NCI-H1048 (cell line): Measurements from ENCODE around the gene ZFP2.
A peak's percentile ranks its signal among the peaks of the same experiment; 100 is the strongest.
"Not testable (repeated sequence)": the region's sequence is repeated elsewhere in the genome, so short reads cannot be mapped to it uniquely, and the experiment has no call there.

Experiments used
- DNase-seq: peaks from one replicate; lab custom pipeline; 2025; lab: John Stamatoyannopoulos, UW

Gene ZFP2

GRCh38 chr5:178895615-178896571 lies at the start of gene ZFP2:
Gene ZFP2 (plus strand): TSS chr5:178895913. CDS start chr5:178931314, 35,401 bp downstream.
- DNase-seq, result no peak

DNA sequence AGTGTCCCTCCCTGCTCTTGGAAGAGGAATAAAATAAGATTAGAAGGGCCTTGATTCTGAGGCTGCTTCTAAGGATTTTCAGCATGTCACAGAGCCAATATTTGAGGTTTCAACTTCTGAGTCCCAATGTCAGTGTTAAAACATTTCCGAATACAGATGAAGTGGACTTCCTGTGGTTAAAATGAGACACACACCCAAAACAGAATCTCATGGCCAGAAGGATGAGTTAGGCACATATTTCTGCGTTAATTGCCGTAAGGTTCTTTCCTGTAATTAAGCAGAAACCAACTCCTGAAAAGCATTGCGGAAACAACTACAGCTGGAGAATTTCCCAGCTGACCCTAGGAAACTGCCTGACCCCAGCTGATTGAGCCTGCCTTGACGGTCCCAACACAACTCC lies 46.4 kb upstream of the ZFP2 start:
- no peak for DNase-seq

DNA sequence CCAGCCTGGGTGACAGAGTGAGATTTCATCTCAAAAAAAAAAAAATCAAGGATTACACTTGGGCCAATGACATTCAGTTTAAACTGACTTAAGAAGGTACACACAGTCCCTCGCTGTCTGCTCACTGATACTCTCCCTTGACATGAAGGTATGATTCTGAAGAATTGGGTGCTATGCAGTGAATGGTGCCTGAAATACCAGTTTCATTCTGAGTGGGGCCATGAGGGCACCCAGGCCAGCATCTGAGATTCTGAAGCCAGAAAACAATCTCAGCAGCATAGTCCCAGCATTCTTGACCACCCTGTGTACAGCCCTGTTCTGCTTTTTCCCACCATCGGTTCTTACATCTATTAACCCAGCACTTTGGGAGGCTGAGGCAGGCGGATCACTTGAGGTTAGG lies 43.8 kb upstream of the ZFP2 start:
- no peak for DNase-seq

DNA sequence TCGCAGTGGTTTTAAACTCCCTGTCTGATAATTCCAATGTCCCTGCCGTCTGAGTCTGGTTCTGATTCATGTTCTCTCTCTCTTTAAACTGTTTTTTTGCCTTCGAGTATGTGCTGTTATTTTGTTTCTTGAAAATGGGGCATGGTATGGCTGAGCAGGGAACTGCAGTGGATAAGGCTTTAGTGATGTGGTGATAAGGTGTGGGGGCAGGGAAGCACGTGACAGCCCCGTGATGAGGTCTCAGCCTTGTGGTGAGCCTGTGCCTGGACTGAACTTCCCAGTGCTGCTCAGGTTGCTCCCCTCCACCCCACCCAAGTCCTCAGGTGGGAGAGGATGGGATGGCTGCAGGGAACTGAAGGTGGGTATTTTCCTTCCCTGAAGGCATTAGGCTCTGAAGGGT lies 41.4 kb upstream of the ZFP2 start:
- DNase-seq, result no peak

DNA sequence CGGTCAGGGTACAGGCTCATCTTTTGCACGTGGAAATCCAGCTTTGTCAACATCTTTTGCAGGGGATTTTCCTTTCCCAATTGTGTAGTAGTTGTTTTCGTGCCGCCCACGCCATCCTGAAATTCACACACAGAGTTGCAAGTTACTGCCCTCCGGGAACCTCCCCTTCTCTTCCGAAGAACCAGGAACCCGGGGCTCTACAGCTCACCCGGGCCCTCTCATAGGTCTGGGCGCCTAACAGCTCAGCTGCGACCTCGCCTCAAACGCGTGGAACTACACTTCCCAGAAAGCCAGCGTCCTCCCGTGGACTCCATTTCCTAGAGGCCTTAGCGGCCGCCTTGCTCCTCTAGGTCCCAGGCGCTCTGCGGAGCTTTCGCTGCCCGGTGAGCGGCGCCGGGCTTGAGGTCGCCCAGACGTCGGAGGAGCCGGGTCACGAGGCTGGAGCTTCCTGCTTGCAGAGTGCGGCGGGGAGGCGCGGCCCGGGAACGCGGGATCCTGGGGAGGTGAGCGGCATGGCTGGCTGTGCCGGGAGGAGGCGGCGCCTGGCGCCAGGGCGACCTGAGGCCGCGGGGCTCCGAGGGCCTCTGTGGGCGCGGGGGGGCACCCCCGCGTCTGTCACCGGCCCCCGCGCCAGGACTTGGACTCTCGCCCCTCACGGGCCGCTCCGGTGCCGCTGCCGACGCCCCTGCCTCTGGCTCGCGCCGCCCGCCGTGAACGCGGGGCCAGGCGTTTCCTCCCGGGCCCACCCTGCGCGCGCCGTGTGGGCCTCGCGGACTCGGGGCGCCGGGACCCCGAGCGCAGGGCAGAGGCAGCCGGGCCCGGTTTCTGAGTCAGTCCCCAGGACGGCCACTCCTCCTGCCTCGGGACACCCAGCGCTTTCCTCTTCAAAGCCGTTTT lies 35.8 kb upstream of the ZFP2 start, which contains the start of gene ZNF354B:
TSS of gene ZNF354B (plus strand) at position 329 of the 897 bp plus-strand sequence. CDS start 1,095 bp downstream, outside the sequence.
- peak; percentile 76 for DNase-seq

- not testable (repeated sequence) for DNase-seq
Observed at GRCh38 chr5:178860615-178861014, 35.1 kb upstream of the ZFP2 start.

GRCh38 chr5:178861627-178862026 lies 34.1 kb upstream of the ZFP2 start:
- DNase-seq, result no peak

GRCh38 chr5:178866946-178867345 lies 28.8 kb upstream of the ZFP2 start:
- DNase-seq, result no peak

GRCh38 chr5:178869577-178869976 lies 26.1 kb upstream of the ZFP2 start:
- no peak for DNase-seq

DNA sequence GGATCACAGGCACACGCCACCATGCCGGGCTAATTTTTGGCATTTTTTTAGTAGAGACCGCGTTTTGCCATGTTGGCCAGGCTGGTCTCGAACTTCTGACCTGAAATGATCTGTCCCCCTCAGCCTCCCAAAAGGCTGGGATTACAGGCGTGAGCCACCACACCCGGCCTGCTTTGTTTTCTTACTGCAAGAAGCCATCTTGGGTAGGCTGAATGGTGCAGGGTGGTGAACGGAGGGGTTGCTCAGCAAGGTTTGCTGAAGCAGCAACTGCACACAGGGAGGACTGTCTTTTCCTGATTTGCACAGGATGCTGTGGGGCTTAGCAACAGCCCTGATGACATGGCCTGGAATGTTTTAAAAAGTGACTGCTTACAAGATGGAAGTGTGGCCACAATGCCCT lies 25.3 kb upstream of the ZFP2 start:
- no peak for DNase-seq

- DNase-seq, result no peak
Observed at GRCh38 chr5:178872302-178872701, 23.4 kb upstream of the ZFP2 start.

- not testable (repeated sequence) for DNase-seq
Observed at GRCh38 chr5:178883115-178883694, 12.5 kb upstream of the ZFP2 start.

GRCh38 chr5:178883815-178884430 lies 11.8 kb upstream of the ZFP2 start:
- no peak for DNase-seq

GRCh38 chr5:178899289-178899688 lies 3.6 kb downstream of the ZFP2 start:
- no peak for DNase-seq

DNA sequence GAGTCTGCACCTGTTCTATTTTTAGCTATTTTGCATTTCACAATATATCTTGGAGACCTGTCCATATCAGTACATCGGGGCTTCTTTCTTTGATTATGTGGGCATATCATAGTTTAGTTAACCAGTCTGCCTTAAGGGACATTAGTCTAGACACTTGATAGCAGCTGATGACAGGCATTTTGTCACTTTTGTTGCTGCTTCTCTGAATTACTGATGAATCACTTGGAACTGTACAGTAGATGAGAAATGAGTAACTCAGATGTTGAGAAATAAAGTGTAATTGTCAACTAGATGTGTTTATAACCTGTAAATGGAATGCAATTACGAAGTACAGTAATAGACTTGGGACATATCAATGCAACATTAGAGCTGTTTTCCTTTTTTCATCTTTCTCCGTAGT lies 7.1 kb downstream of the ZFP2 start:
- no peak for DNase-seq

DNA sequence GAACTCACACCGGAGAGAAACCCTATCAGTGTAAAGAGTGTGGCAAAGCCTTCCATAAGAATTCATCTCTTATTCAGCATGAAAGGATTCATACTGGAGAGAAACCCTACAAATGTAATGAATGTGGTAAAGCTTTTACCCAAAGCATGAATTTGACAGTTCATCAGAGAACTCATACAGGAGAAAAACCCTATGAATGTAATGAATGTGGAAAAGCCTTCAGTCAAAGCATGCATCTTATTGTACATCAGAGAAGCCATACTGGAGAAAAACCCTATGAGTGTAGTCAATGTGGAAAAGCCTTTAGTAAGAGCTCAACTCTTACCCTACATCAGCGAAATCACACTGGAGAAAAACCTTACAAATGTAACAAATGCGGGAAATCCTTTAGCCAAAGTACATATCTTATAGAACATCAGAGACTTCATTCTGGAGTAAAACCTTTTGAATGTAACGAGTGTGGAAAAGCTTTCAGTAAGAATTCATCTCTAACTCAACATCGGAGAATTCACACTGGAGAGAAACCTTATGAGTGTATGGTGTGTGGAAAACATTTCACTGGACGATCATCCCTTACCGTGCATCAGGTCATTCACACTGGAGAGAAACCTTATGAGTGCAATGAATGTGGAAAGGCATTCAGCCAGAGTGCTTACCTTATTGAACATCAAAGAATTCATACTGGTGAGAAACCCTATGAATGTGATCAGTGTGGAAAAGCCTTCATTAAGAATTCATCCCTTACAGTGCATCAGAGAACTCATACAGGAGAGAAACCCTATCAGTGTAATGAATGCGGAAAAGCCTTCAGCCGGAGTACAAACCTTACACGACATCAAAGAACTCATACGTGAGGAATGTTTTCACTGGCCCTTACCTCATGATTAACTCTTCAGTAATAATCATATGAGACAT lies 36.4 kb downstream of the ZFP2 start:
- DNase-seq, result no peak

- no peak for DNase-seq
Observed at GRCh38 chr5:178940569-178941360, 45.1 kb downstream of the ZFP2 start, which contains the start of gene ZNF454. Gene ZNF454 (plus strand): TSS chr5:178941198. CDS start chr5:178942792, 1,594 bp downstream.

DNA sequence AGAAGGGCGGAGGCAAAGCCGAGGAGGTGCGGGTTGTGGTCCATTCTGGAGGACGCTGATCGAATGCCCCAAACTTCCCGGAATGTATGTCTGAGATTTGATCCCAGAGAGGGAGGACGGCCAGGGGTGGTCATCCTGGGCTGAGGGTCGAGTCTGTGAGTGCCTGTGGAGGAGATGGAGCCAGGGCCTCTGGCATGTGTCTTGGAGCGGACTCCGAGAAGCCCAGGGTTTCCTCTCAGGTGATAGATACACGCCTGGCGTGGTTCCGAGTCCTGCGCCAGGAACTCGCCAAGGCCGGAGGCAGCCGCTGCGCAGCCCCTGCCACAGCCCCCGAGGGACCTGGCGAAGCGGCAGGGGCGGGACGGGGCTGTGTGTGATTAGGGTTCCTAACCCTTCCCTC lies 45.6 kb downstream of the ZFP2 start:
- DNase-seq, result no peak

GRCh38 chr5:178965465-178966055 lies 69.8 kb downstream of the ZFP2 start:
- DNase-seq, result no peak
